Effector CD4-positive, alpha-beta T cell (primary cell): Measurements from ENCODE around the gene TRRAP.

ENCODE experiments used
- DNase-seq: peaks from one replicate; pipeline ENCODE4 v3.0.0-alpha.2; 2020

The TRRAP gene

DNA sequence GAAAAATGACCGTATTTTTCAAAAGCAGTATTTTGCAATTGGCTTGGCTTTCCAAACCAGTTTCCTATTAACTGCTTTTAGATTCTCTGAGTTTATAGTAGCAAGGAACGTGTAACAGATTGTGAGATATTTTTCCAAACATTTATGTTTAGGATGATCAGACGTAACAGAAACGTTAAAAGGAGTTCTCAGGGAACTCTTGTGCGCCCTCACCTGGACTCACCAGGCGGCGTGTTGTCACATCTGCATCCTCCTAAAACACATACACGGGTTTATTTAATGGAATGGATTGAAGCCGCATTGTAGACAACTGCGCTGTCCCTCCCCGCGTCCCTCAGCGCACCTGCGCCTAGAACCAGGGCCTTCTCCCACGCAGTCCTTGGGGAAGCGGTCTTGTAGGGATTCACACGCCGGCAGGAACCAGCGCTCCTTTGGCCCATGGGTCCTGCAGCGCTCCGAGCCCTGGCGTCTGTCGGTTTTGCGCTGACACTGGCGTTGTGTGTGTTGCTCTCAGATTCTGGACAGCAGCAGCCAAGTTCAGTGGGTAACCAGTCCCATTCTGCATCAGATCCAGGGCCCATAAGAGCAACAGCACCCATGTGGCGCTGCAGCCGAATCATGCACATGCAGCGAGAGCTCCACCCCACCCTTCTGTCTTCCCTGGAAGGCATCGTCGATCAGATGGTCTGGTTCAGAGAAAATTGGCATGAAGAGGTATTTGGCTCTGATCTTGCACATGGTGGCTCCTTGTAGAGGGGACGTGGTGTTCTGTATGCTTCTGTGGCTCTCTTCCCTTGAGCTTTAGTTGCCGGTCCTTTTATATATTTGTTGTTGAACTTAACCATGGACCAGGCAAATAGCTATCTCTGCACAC lies 114.9 kb downstream of the TRRAP start:
- no peak for DNase-seq

DNA sequence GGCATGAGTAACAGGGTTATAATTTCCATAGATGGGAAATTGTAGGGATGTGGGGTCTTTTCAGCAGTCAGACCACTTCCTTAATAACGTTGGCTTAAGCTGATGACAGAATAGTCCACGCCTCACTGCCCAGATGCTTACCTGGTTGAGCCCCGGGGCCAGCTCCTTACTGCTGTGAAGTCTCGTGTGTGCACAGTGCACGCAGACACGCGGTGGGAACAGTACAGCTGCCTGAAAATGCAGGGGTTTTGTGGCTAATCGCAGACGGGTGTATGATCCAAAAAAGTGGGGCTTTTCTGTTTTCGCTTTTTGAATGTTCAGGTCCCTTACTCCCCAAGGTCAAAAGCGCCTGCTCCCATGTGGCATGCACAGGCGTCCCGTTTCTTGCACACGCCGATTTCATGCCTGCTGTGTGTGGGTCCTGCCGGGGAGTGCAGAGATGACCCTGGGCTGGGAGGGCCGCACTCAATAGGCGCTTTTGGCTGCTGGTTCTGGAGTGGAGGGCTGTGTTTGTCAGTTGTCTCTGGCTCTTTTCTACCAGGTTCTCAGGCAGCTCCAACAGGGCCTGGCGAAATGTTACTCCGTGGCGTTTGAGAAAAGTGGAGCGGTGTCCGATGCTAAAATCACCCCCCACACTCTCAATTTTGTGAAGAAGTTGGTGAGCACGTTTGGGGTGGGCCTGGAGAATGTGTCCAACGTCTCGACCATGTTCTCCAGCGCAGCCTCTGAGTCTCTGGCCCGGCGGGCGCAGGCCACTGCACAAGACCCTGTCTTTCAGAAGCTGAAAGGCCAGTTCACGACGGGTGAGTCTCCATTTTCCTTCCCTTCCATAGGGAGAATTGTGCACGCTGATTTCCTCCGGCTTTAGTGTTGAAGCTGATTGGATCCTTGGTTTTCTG lies 116.0 kb downstream of the TRRAP start:
- no peak for DNase-seq

GRCh38 chr7:98995111-98995510 lies 116.8 kb downstream of the TRRAP start:
- no peak for DNase-seq

- no peak for DNase-seq
Observed at GRCh38 chr7:98995523-98996149, 117.3 kb downstream of the TRRAP start.

- DNase-seq = no peak
Observed at GRCh38 chr7:98996150-98996552, 117.8 kb downstream of the TRRAP start.

- no peak for DNase-seq
Observed at GRCh38 chr7:98997846-98998245, 119.5 kb downstream of the TRRAP start.

DNA sequence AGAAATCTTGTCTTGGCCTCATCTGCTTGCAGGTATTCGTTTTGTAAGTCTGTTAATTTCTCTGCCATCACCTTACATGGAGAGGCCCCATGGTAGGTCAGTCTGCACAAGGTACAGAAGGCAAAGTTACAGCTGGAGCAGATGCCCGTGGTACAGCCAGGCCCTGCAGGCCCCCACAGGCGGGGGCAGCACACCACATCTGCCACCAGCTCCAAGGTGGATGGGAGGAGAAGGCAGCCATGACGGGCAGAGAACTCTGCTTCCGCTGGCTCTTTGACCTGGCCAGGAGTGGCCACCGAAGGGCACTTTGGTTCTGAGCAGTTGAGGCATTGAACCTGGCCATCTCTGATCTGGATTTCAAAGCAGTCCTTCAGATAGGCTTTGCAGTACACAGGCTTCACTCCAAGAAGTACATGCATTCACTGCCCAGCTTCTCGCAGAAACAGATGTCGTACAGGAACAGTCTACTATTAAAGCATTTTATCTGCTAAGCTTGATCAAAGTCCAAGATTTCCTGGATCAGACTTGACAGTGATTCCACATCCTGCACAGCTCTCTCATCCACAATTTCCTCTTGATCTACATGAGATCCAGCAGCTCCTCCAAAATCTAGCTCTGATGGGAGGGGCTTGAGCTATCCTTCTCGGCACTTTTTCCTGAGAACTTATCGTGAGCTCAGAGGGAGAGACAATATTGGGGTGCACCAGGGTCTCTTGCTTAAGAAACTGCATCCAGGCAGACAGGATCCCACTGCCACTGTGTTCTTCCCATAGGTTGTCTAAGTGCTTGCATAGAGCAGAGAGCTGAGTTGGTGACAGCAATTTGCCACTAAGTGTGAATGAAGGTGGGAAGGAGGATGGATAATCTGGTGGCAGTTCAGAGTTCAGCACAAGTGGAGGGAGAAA lies 120.7 kb downstream of the TRRAP start:
- no peak for DNase-seq

- no peak for DNase-seq
Observed at GRCh38 chr7:99000196-99000903, 122.0 kb downstream of the TRRAP start.

- DNase-seq = no peak
Observed at GRCh38 chr7:99000904-99001465, 122.7 kb downstream of the TRRAP start.

DNA sequence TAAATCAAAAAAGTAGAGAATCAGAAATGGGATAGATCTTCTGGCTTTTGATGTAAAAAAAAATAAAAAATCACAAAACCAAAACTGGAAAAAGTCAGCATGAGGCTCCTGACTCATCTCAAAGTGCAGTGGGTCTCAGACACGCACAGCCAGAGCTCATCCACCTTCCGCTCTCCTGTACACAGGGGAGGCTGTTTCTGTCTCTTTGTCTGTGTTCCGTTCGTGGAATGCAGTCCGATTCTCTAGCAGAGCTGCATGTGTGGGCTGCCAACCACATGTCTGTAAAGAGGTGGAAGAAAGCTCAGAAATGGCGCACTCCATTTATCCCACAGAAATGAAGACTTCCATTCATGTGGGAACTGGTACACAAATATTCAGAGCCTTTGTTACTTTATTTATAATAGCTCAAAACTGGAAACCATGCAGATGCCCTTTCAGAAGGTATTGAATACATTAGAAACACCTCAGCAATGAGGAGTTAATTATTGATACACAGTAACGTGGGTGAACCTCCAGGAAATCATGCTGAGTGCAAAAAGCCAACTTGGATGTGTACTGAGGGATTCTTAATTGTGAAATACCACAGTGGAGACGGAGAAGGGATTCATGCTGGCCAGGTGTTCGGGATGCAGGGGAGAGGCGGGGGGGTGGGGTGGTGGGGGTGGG lies 123.3 kb downstream of the TRRAP start:
- DNase-seq = no peak

- DNase-seq = no peak
Observed at GRCh38 chr7:99002148-99002826, 124.0 kb downstream of the TRRAP start.

GRCh38 chr7:99002827-99003212 lies 124.5 kb downstream of the TRRAP start:
- DNase-seq = no peak

GRCh38 chr7:99003419-99003818 lies 125.1 kb downstream of the TRRAP start:
- DNase-seq = no peak

GRCh38 chr7:99004216-99004615 lies 125.9 kb downstream of the TRRAP start:
- no peak for DNase-seq

DNA sequence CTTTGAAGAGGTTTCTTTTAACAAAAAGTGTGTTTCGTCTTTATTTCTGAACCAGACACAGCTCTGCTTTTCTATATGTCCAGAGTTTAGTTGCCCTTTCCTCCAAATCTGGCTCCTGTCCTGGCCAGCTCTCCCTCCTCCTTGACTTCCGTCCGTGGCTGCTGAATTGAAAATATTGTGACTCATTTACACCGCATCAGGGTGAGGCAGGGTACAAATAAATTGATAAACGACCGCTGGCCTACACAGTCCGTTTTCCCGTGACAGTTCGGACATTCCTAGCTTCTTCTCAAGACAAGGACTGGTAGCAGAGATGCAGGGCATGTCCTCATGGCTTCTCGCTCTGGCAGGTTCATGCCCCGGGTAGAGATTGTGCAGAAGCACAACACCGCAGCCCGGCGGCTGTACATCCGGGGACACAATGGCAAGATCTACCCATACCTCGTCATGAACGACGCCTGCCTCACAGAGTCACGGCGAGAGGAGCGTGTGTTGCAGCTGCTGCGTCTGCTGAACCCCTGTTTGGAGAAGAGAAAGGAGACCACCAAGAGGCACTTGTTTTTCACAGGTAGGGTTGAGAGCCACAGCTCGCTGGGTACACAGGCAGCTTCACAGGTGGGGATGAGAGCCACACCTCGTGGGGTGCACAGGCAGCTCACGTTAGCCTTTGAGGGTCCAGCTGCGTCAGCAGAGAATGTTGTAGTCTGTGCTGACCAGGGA lies 126.6 kb downstream of the TRRAP start:
- DNase-seq = no peak

- no peak for DNase-seq
Observed at GRCh38 chr7:99005776-99006175, 127.4 kb downstream of the TRRAP start.

DNA sequence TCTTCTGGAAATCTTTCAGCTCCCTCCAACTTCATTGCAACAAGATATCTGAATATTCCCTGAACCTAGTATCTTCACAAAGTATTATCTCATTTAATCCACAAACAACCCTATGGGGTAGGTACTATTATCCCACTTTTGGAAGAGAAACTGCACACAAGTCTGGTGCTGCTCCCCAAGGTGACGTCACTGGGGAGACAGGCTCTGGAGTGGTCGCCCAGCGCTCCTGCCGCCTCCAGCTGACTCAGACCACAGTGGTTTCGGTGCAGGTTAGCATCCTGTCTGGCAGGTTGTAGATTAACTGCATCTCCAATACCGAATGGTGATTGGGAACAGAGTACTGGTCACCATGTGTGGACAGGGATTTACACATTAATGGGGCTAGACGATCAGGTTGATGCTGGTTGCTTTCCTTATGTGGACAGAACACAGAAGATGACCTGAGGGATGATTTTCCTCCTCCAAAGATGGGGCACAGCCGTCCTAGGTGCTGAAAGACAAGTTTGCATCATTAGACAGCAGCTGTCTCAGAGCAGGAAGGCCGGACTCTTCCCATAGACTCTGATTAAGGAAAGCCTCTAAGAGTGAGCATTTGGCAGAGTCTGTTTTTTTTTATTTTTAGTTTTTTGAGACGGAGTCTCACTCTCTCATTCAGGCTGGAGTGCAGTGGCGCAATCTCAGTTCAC lies 128.6 kb downstream of the TRRAP start:
- no peak for DNase-seq

DNA sequence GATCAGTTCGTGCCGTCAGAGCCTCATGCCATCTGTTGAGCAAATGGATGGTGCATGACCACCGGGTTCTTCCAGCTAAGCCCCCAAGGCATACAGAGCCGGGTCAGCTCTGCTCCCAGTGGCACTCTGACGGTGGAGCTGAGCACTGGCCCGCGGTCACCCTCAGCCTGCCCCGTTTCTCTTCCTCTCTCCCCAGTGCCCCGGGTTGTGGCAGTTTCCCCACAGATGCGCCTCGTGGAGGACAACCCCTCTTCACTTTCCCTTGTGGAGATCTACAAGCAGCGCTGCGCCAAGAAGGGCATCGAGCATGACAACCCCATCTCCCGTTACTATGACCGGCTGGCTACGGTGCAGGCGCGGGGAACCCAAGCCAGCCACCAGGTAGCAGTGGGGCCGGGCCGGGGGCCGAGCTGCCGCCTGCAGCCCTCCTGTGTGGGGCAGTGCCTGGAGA lies 129.9 kb downstream of the TRRAP start:
- no peak for DNase-seq
